ENCODE results near the gene EFNA3. TPM values are rescaled to one million over a fixed set of nuclear protein-coding genes. Genes with fewer than 3 reads are reported as not detected.

EFNA3 gene
- total and polyA plus RNA-seq, 2 donors (not counting 3 experiments of a cell fraction or from before 2014, with no cell fraction given) = 2.2 to 2.5 TPM

DNA sequence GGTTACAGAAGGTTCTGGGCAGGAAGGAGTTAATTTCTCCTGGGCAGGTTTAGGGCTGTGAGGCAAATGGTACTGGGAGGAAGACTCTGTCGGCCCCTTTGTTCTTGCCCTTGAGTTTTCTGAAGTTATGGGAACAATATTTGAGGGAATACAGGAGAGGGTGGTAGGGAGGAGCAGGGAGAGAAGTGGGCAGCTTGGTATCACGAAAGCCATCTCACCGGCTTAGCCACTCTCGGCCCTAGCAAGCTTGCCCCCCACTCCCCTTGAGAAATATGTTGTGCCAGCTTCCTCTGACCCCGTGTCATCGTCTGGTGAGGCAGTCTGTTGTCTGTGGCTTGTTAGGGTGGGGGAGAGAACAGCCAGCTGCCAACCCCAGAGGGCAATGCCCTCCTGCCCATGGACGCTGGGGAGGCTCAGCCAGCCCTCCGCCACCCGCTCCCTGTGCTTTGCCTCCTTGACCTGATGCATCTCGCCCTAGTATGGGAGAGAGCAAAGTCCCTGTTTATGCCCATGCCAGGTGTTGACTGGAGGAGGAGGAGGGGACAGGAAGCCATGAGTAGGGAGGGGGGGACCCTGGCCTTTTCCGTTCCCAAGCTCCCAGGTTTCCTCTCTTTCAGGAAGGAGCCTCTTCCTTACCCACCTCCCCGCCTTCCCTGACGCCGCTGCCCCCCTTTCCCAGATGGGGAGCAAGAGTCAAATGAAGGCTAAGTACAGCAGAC is 50.3 kb downstream of the EFNA3 start:
- Histone ChIP-seq H3K9me1 (replicated peaks; ENCODE audit: control insufficient read depth, extremely low read depth, insufficient read depth, low read length) (no peaks in the 10 kb centered on the region), H2AFZ (ENCODE audit: low read depth, low read length) (no peak overlapping the region), H3K4me3 (replicated peaks in 1 of 3; ENCODE audit: insufficient read depth in 1 of 3, low read depth in 1 of 3, low read length in 3 of 3) (peak overlapping the region; percentile 51 to 95 (median 91)), H3K36me3 (ENCODE audit: control insufficient read depth in 2 of 2, extremely low read depth in 1 of 2, insufficient read depth in 2 of 2, low read length in 2 of 2) (peaks cover 15 to 26% of the 10 kb centered on the region in 2 experiments), H3K79me2 (ENCODE audit: control insufficient read depth, insufficient read depth, low read length) (peaks cover 29% of the 10 kb centered on the region), H3K4me1 (ENCODE audit: control insufficient read depth, extremely low read depth, insufficient read depth, low read length) (peaks cover 60% of the 10 kb centered on the region), H4K20me1 (replicated peaks; ENCODE audit: control insufficient read depth, extremely low read depth, insufficient read depth, low read length) (no peaks in the 10 kb centered on the region), H3K9ac (replicated peaks; ENCODE audit: extremely low read depth, insufficient read depth, low read length) (peak overlapping the region; percentile 92), H3K27ac (ENCODE audit: insufficient read depth, low read depth, low read length) (peak overlapping the region; percentile 68), H3K27me3 (ENCODE audit: control insufficient read depth in 2 of 2, insufficient read depth in 2 of 2, low read length in 2 of 2) (no peaks in the 10 kb centered on the region), H3K4me2 (ENCODE audit: insufficient read depth, low read length) (peak overlapping the region; percentile 87), H3K9me3 (replicated peaks; ENCODE audit: control insufficient read depth, insufficient read depth, low read length) (no peaks in the 10 kb centered on the region)
- dilution Hi-C loops (cut with MboI; ENCODE audit: extremely low pct_ligation_motif_present, low sequenced_read_pairs) (no loop called here), intact Hi-C loops (cut with micrococcal nuclease) (loop anchor here (5.0 kb wide), 1 partner anchor 157 kb away; the partner anchor contains the start of genes CKS1B and SHC1)
- peak; percentile 95 for DNase-seq (ENCODE audit: low read depth, low spot score)
- CTCF ChIA-PET = interaction anchor here (0.8 to 15.5 kb wide), 9 partner anchors 9 to 46 kb away, joined by 3 to 204 read pairs (median 7); partner anchors contain the start of gene KRTCAP2
- TF ChIP-seq GATA2 (IDR thresholded peaks at IDR 0.05; ENCODE audit: insufficient read depth, insufficient read length, low read depth, low read length) (no peak), POLR2AphosphoS5 (IDR thresholded peaks at IDR 0.05; ENCODE audit: insufficient read depth, low read depth, low read length) (peak; percentile 73), POLR2A (IDR thresholded peaks at IDR 0.05; ENCODE audit: low read depth, low read length) (no peak), MYC (IDR thresholded peaks at IDR 0.05; ENCODE audit: low read depth, low read length) (no peak), JUN (IDR thresholded peaks at IDR 0.05; ENCODE audit: borderline replicate concordance, insufficient read depth, insufficient read length, low read depth) (peak; percentile 7), FOS (IDR thresholded peaks at IDR 0.05; ENCODE audit: borderline replicate concordance, insufficient read depth, low read length) (no peak)
- TF ChIP-seq, protein P1, sequence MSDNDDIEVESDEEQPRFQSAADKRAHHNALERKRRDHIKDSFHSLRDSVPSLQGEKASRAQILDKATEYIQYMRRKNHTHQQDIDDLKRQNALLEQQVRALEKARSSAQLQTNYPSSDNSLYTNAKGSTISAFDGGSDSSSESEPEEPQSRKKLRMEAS (IDR thresholded peaks at IDR 0.05; ENCODE audit: insufficient read depth, insufficient read length) = no peak
- TF ChIP-seq, protein P2, sequence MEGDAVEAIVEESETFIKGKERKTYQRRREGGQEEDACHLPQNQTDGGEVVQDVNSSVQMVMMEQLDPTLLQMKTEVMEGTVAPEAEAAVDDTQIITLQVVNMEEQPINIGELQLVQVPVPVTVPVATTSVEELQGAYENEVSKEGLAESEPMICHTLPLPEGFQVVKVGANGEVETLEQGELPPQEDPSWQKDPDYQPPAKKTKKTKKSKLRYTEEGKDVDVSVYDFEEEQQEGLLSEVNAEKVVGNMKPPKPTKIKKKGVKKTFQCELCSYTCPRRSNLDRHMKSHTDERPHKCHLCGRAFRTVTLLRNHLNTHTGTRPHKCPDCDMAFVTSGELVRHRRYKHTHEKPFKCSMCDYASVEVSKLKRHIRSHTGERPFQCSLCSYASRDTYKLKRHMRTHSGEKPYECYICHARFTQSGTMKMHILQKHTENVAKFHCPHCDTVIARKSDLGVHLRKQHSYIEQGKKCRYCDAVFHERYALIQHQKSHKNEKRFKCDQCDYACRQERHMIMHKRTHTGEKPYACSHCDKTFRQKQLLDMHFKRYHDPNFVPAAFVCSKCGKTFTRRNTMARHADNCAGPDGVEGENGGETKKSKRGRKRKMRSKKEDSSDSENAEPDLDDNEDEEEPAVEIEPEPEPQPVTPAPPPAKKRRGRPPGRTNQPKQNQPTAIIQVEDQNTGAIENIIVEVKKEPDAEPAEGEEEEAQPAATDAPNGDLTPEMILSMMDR (IDR thresholded peaks at IDR 0.05; ENCODE audit: extremely low read depth in 1 of 2, insufficient read depth in 1 of 2, low read depth in 1 of 2, low read length in 2 of 2) = no peak
- POLR2A ChIA-PET = interaction anchor here (0.5 to 0.9 kb wide), 2 partner anchors 38 to 155 kb away, joined by 4 to 6 read pairs; no protein-coding TSS in a partner anchor
- FAIRE-seq = peak; percentile 94
- TSS peak; percentile 91 for BruUV-seq (replicated peaks)

Data from endothelial cell of umbilical vein (primary cell).